Fibroblast of lung (primary cell): ENCODE data around the gene TNNT3.

Source experiments
- EZH2 ChIP-seq: IDR thresholded peaks from 2 replicates; pipeline ENCODE4 v1.5.1; 2012; ENCODE audit warnings: low read length, control low read depth, mild to moderate bottlenecking; ENCODE audit errors: missing control alignments
- TF ChIP-seq, protein P1 (sequence below), 2 donors: IDR thresholded peaks in 1 of 2; conservative IDR thresholded peaks in 1 of 2; 1 replicate in 1 of 2; 2 replicates in 1 of 2; pipeline ENCODE4 v1.5.1; 2011 to 2012; ENCODE audit warnings: low read length in 2 of 2, control low read depth in 1 of 2, inconsistent platforms in 1 of 2, low read depth in 1 of 2, mild to moderate bottlenecking in 1 of 2

GRCh38 chr11:1913271-1914060, 6.0 kb upstream of the TNNT3 start:
- TF ChIP-seq EZH2, result no peak
- TF ChIP-seq, protein P1, sequence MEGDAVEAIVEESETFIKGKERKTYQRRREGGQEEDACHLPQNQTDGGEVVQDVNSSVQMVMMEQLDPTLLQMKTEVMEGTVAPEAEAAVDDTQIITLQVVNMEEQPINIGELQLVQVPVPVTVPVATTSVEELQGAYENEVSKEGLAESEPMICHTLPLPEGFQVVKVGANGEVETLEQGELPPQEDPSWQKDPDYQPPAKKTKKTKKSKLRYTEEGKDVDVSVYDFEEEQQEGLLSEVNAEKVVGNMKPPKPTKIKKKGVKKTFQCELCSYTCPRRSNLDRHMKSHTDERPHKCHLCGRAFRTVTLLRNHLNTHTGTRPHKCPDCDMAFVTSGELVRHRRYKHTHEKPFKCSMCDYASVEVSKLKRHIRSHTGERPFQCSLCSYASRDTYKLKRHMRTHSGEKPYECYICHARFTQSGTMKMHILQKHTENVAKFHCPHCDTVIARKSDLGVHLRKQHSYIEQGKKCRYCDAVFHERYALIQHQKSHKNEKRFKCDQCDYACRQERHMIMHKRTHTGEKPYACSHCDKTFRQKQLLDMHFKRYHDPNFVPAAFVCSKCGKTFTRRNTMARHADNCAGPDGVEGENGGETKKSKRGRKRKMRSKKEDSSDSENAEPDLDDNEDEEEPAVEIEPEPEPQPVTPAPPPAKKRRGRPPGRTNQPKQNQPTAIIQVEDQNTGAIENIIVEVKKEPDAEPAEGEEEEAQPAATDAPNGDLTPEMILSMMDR (conservative IDR thresholded peaks at IDR 0.05 in 1 of 2, IDR thresholded peaks at IDR 0.05 in 1 of 2; ENCODE audit: low read depth in 1 of 2, low read length in 2 of 2), result no peak
